ENCODE results near the gene MTHFD1L. TPM values are rescaled to one million over a fixed set of nuclear protein-coding genes. Genes with fewer than 3 reads are reported as not detected.

Gene MTHFD1L
- total and polyA plus RNA-seq, 2 donors (not counting 3 experiments of a cell fraction or from before 2014, with no cell fraction given): 40.2 to 120 TPM

GRCh38 chr6:150993253-150993652 lies 127.8 kb downstream of the MTHFD1L start:
- Histone ChIP-seq H3K27me3 (ENCODE audit: control insufficient read depth in 2 of 2, insufficient read depth in 2 of 2, low read length in 2 of 2) (no peaks in the 10 kb centered on the region), H3K4me1 (ENCODE audit: control insufficient read depth, extremely low read depth, insufficient read depth, low read length) (no peaks in the 10 kb centered on the region), H3K9me3 (replicated peaks; ENCODE audit: control insufficient read depth, insufficient read depth, low read length) (no peaks in the 10 kb centered on the region), H4K20me1 (replicated peaks; ENCODE audit: control insufficient read depth, extremely low read depth, insufficient read depth, low read length) (no peaks in the 10 kb centered on the region), H2AFZ (ENCODE audit: low read depth, low read length) (no peak overlapping the region), H3K79me2 (ENCODE audit: control insufficient read depth, insufficient read depth, low read length) (no peaks in the 10 kb centered on the region), H3K9me1 (replicated peaks; ENCODE audit: control insufficient read depth, extremely low read depth, insufficient read depth, low read length) (no peaks in the 10 kb centered on the region), H3K4me3 (replicated peaks in 1 of 3; ENCODE audit: insufficient read depth in 1 of 3, low read depth in 1 of 3, low read length in 3 of 3) (no peak overlapping the region), H3K36me3 (ENCODE audit: control insufficient read depth in 2 of 2, extremely low read depth in 1 of 2, insufficient read depth in 2 of 2, low read length in 2 of 2) (peaks cover 0 to 2% of the 10 kb centered on the region in 2 experiments), H3K9ac (replicated peaks; ENCODE audit: extremely low read depth, insufficient read depth, low read length) (no peak overlapping the region), H3K4me2 (ENCODE audit: insufficient read depth, low read length) (no peak overlapping the region), H3K27ac (ENCODE audit: insufficient read depth, low read depth, low read length) (no peak overlapping the region)
- BruUV-seq (replicated peaks): no TSS peak
- intact Hi-C loops (cut with micrococcal nuclease): no loop called here
- TF ChIP-seq JUN (IDR thresholded peaks at IDR 0.05; ENCODE audit: borderline replicate concordance, insufficient read depth, insufficient read length, low read depth) (no peak), EZH2 (IDR thresholded peaks at IDR 0.05; ENCODE audit: borderline replicate concordance, low read depth, low read length, severe bottlenecking) (no peak), POLR2AphosphoS5 (IDR thresholded peaks at IDR 0.05; ENCODE audit: insufficient read depth, low read depth, low read length) (no peak), MAX (IDR thresholded peaks at IDR 0.05; ENCODE audit: insufficient read depth, insufficient read length) (no peak), POLR2A (IDR thresholded peaks at IDR 0.05; ENCODE audit: low read depth, low read length) (no peak), MYC (IDR thresholded peaks at IDR 0.05; ENCODE audit: low read depth, low read length) (no peak), FOS (IDR thresholded peaks at IDR 0.05; ENCODE audit: borderline replicate concordance, insufficient read depth, low read length) (no peak), CTCF (IDR thresholded peaks at IDR 0.05; ENCODE audit: extremely low read depth in 1 of 2, insufficient read depth in 1 of 2, low read depth in 1 of 2, low read length in 2 of 2) (no peak), GATA2 (IDR thresholded peaks at IDR 0.05; ENCODE audit: insufficient read depth, insufficient read length, low read depth, low read length) (no peak)
- ChIA-PET CTCF (interaction anchor here (0.9 kb wide), 1 partner anchor 21 kb away, joined by 3 read pairs; no protein-coding TSS in a partner anchor), POLR2A (no interaction called here)
- dilution Hi-C loops (cut with MboI; ENCODE audit: extremely low pct_ligation_motif_present, low sequenced_read_pairs): no loop called here
- FAIRE-seq (no peak), DNase-seq (ENCODE audit: low read depth, low spot score) (no peak)
